ENCODE results near the gene CD209.

CD209 gene

DNA sequence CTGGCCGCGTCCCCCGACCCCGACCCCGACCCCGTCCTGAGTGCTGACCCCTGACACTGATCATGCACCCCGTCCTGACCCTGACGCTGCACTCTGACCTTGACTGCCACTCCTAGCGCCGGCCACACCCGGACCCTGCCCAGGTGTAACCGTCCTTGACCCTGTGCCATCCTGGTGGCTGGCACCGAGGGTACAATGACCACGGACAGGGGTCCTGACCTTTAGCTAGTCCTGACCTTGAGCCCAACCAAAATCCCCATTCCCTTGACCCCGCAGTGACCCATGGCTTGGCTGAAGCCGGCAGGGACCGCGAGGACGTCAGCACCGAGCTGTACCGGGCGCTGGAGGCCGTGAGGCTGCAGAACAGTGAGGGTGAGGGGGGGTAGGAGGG lies 41.6 kb upstream of the CD209 start:
- TF ChIP-seq CTCF (IDR thresholded peaks at IDR 0.05; ENCODE audit: low read depth, low read length, missing control alignments), result no peak
- no peak overlapping the region for H3K4me3 ChIP-seq (ENCODE audit: low read depth, low read length)
- DNase-seq (ENCODE audit: low read depth), result no peak

GRCh38 chr19:7788178-7788932 lies 41.0 kb upstream of the CD209 start:
- no peak for TF ChIP-seq CTCF (IDR thresholded peaks at IDR 0.05; ENCODE audit: low read depth, low read length, missing control alignments)
- H3K4me3 ChIP-seq (ENCODE audit: low read depth, low read length), result no peak overlapping the region
- no peak for DNase-seq (ENCODE audit: low read depth)

GRCh38 chr19:7787602-7788177 lies 40.4 kb upstream of the CD209 start:
- no peak for TF ChIP-seq CTCF (IDR thresholded peaks at IDR 0.05; ENCODE audit: low read depth, low read length, missing control alignments)
- H3K4me3 ChIP-seq (ENCODE audit: low read depth, low read length), result no peak overlapping the region
- no peak for DNase-seq (ENCODE audit: low read depth)

DNA sequence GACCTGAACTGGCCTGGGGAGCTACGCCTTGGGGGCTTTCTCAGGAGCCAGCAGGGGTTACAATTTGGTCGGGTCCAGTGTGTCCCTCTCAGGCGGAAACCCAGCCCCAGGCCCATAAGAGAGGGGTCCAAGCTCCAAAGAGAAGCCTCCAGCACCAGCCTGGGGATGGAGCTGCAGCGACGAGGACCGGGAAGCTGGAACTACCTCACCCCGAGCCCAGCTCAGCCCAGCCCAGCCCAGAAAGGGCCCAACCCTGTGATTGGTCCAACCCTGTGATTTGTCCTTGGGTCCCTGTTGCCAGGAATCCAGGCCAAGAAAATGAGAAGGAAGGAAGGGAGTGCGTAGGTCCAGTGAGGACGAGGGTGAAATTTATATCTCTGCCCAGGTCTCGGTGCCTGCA lies 39.8 kb upstream of the CD209 start:
- no peak for TF ChIP-seq CTCF (IDR thresholded peaks at IDR 0.05; ENCODE audit: low read depth, low read length, missing control alignments)
- no peak for DNase-seq (ENCODE audit: low read depth)
- H3K4me3 ChIP-seq (ENCODE audit: low read depth, low read length), result no peak overlapping the region

DNA sequence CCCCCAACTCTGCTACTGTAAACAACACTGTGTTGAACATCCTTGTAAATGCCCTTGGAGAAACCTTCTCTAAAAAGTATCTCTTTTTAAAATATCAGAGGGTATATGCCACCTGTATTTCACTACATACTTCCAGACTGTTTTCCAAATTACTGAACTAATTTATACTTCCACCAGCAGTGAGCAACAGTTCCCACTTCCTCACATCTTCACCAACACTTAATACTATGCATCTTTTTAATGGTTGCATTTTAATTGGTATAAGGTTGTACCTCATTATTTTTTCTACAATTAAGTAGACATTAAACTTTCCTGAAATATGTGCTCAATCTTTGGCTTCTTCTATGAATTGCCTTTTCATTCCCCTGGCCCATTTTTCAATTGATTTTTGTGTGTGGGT lies 37.5 kb upstream of the CD209 start:
- no peak overlapping the region for H3K4me3 ChIP-seq (ENCODE audit: low read depth, low read length)
- TF ChIP-seq CTCF (IDR thresholded peaks at IDR 0.05; ENCODE audit: low read depth, low read length, missing control alignments), result no peak
- DNase-seq (ENCODE audit: low read depth), result no peak

- TF ChIP-seq CTCF (IDR thresholded peaks at IDR 0.05; ENCODE audit: low read depth, low read length, missing control alignments), result no peak
- no peak overlapping the region for H3K4me3 ChIP-seq (ENCODE audit: low read depth, low read length)
- no peak for DNase-seq (ENCODE audit: low read depth)
Observed at GRCh38 chr19:7783991-7784423, 36.7 kb upstream of the CD209 start.

DNA sequence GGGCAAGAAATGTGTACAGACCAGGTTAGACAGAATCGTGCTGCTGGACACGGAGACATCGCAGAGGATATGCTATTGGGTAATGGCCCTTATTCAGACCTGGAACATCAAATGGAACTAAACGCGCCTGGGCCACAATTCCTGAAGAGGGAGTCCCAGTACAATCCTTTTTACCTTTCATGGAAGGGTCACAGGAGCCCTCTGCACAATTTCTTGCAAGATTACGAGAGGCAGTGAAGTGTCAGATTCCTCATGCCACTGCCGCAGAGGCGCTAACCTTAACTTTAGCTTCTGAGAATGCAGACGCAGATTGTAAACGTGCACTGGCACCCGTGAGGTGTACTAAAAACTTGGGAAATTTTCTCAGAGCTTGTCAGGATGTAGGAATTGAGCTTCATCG lies 33.8 kb upstream of the CD209 start:
- no peak for DNase-seq (ENCODE audit: low read depth)
- H3K4me3 ChIP-seq (ENCODE audit: low read depth, low read length), result no peak overlapping the region
- no peak for TF ChIP-seq CTCF (IDR thresholded peaks at IDR 0.05; ENCODE audit: low read depth, low read length, missing control alignments)

All from GM12864 (cell line).